ENCODE data around the gene UBA3.

Gene UBA3

GRCh38 chr3:69082361-69082760 is 2.2 kb upstream of the UBA3 start:
- Histone ChIP-seq H3K9me2 (replicated peaks; ENCODE audit: insufficient read depth, low read length) (no peaks in the 10 kb centered on the region), H3F3A (ENCODE audit: insufficient read depth, low read length) (peaks cover 62% of the 10 kb centered on the region), H3K36me3 (replicated peaks; ENCODE audit: insufficient read depth, low read length) (no peaks in the 10 kb centered on the region), H3K4me2 (ENCODE audit: low read depth, low read length) (peak overlapping the region; percentile 92), H3K9ac (ENCODE audit: low read length) (peak overlapping the region; percentile 81; the same call in 1 of the 2 replicates), H2AFZ (ENCODE audit: low read length) (no peak overlapping the region), H3K9me3 (replicated peaks; ENCODE audit: insufficient read depth, low read length) (no peaks in the 10 kb centered on the region), H4K20me1 (ENCODE audit: insufficient read depth, low read length) (no peaks in the 10 kb centered on the region), H3K27ac (ENCODE audit: low read length) (peak overlapping the region; percentile 91), H3K4me1 (ENCODE audit: low read length) (peaks cover 48% of the 10 kb centered on the region), H3K79me2 (ENCODE audit: low read length) (peaks cover 66% of the 10 kb centered on the region), H3K27me3 (replicated peaks; ENCODE audit: insufficient read depth, low read length) (no peaks in the 10 kb centered on the region), H3K4me3 (ENCODE audit: low read length) (peak overlapping the region; percentile 5; the same call in 1 of the 2 replicates)
- TF ChIP-seq CTCF (IDR thresholded peaks at IDR 0.05; ENCODE audit: low read length) (no peak), EZH2phosphoT487 (IDR thresholded peaks at IDR 0.05; ENCODE audit: low read length) (no peak), EZH2 (optimal IDR thresholded peaks at IDR 0.05; ENCODE audit: low read depth, low read length) (no peak)
- no peak for DNase-seq

GRCh38 chr3:69081583-69082262 is 1.6 kb upstream of the UBA3 start:
- Histone ChIP-seq H3K27me3 (replicated peaks; ENCODE audit: insufficient read depth, low read length) (no peaks in the 10 kb centered on the region), H3K27ac (ENCODE audit: low read length) (peak overlapping the region; percentile 91), H3K4me1 (ENCODE audit: low read length) (peaks cover 48% of the 10 kb centered on the region), H3K9me3 (replicated peaks; ENCODE audit: insufficient read depth, low read length) (no peaks in the 10 kb centered on the region), H3K4me2 (ENCODE audit: low read depth, low read length) (peak overlapping the region; percentile 92), H3K79me2 (ENCODE audit: low read length) (peaks cover 66% of the 10 kb centered on the region), H3F3A (ENCODE audit: insufficient read depth, low read length) (peaks cover 56% of the 10 kb centered on the region), H3K9me2 (replicated peaks; ENCODE audit: insufficient read depth, low read length) (no peaks in the 10 kb centered on the region), H3K4me3 (ENCODE audit: low read length) (no peak overlapping the region), H3K9ac (ENCODE audit: low read length) (peak overlapping the region; percentile 81), H4K20me1 (ENCODE audit: insufficient read depth, low read length) (no peaks in the 10 kb centered on the region), H2AFZ (ENCODE audit: low read length) (peak overlapping the region; percentile 28), H3K36me3 (replicated peaks; ENCODE audit: insufficient read depth, low read length) (no peaks in the 10 kb centered on the region)
- TF ChIP-seq CTCF (IDR thresholded peaks at IDR 0.05; ENCODE audit: low read length) (no peak), EZH2phosphoT487 (IDR thresholded peaks at IDR 0.05; ENCODE audit: low read length) (no peak), EZH2 (optimal IDR thresholded peaks at IDR 0.05; ENCODE audit: low read depth, low read length) (no peak)
- DNase-seq = peak; percentile 64

GRCh38 chr3:69079269-69080159 is 651 bp downstream of the UBA3 start:
- TF ChIP-seq CTCF (IDR thresholded peaks at IDR 0.05; ENCODE audit: low read length) (no peak), EZH2 (optimal IDR thresholded peaks at IDR 0.05; ENCODE audit: low read depth, low read length) (no peak), EZH2phosphoT487 (IDR thresholded peaks at IDR 0.05; ENCODE audit: low read length) (no peak)
- H3K27me3 ChIP-seq (replicated peaks; ENCODE audit: insufficient read depth, low read length) = no peaks in the 10 kb centered on the region
- peaks cover 59% of the 10 kb centered on the region for H3K79me2 ChIP-seq (ENCODE audit: low read length)
- peaks cover 40% of the 10 kb centered on the region for H3F3A ChIP-seq (ENCODE audit: insufficient read depth, low read length)
- H3K4me2 ChIP-seq (ENCODE audit: low read depth, low read length) = peak overlapping the region; percentile 95
- H3K27ac ChIP-seq (ENCODE audit: low read length) = no peak overlapping the region; the same call in 1 of the 2 replicates
- peak overlapping the region; percentile 74 for H3K4me3 ChIP-seq (ENCODE audit: low read length)
- peak overlapping the region; percentile 80 for H3K9ac ChIP-seq (ENCODE audit: low read length)
- H3K4me1 ChIP-seq (ENCODE audit: low read length) = peaks cover 48% of the 10 kb centered on the region
- H3K9me3 ChIP-seq (replicated peaks; ENCODE audit: insufficient read depth, low read length) = no peaks in the 10 kb centered on the region
- no peaks in the 10 kb centered on the region for H4K20me1 ChIP-seq (ENCODE audit: insufficient read depth, low read length)
- no peaks in the 10 kb centered on the region; the same call in 1 of the 2 replicates for H3K36me3 ChIP-seq (replicated peaks; ENCODE audit: insufficient read depth, low read length)
- DNase-seq = no peak
- no peaks in the 10 kb centered on the region for H3K9me2 ChIP-seq (replicated peaks; ENCODE audit: insufficient read depth, low read length)
- H2AFZ ChIP-seq (ENCODE audit: low read length) = no peak overlapping the region
